Stimulated activated CD8-positive, alpha-beta memory T cell treated with anti-CD3 and anti-CD28 coated beads, Interleukin-4, amount 100 ng/mL, for 1 hour (primary cell): ENCODE data around the gene EPN2.
A peak's percentile ranks its signal among the peaks of the same experiment; 100 is the strongest.
"Not testable (repeated sequence)": the region's sequence is repeated elsewhere in the genome, so short reads cannot be mapped to it uniquely, and the experiment has no call there.

Source experiments
- DNase-seq, 2 donors: peaks; one replicate each; pipeline ENCODE4 v3.0.0-alpha.2; 2020; ENCODE audit warnings: low read depth in 2 of 2, low spot score in 1 of 2

The EPN2 gene

DNA sequence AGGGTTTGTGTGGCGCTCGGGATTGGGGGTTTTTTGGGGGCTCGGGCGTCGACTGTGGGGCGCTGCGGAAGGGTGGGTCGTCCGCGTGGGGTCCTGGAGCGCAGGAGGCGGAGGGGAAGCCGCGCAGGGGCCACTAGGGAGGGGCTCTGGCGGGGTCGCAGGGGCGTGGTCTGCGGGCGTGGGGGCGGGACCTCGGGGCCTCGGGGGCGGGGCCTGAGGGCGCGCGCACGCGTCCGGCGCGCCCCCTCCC, at the start of gene EPN2:
Gene EPN2 (plus strand): TSS at position 228 of the 250 bp plus-strand sequence. CDS start 45,754 bp downstream, outside the sequence.
- peak in 1 of 2 donors; percentile 37 for DNase-seq

DNA sequence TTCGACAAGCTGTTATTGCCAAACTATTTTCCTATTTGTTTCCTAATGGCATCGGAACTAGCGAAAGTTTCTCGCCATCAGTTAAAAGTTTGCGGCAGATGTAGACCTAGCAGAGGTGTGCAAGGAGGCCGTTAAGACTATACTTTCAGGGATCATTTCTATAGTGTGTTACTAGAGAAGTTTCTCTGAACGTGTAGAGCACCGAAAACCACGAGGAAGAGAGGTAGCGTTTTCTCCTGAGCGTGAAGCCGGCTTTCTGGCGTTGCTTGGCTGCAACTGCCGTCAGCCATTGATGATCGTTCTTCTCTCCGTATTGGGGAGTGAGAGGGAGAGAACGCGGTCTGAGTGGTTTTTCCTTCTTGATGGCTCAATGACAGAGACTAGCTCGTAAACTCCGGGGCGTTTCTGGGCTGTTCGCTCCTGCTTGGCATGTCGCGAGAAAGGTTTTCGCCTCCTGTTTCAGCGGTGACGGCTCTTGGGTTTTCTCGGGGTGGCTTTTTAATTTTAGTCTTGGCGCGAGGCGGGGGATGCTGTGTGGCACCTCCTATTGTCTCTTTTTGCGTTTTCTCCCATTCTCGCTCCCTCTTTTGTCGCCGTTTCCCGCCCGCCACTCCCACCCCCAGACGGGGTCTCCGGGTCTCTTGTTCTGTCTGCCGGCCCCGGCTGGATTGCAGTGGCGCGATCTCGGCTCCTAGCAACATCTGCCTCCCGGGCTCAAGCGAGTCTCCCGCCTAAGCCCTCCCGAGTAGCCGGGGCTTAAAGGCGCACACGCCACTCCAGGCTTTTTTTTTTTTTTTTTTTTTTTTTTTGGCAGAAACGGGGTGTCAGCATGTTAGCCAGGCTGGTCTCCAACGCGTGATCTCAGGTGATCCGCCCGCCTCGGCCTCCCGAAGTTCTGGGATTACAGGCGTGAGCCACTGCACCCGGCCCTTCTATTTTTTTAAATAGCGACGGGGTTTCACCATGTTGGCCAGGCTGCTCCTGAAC, 49.0 kb upstream of the EPN2 start:
- not testable (repeated sequence) for DNase-seq

DNA sequence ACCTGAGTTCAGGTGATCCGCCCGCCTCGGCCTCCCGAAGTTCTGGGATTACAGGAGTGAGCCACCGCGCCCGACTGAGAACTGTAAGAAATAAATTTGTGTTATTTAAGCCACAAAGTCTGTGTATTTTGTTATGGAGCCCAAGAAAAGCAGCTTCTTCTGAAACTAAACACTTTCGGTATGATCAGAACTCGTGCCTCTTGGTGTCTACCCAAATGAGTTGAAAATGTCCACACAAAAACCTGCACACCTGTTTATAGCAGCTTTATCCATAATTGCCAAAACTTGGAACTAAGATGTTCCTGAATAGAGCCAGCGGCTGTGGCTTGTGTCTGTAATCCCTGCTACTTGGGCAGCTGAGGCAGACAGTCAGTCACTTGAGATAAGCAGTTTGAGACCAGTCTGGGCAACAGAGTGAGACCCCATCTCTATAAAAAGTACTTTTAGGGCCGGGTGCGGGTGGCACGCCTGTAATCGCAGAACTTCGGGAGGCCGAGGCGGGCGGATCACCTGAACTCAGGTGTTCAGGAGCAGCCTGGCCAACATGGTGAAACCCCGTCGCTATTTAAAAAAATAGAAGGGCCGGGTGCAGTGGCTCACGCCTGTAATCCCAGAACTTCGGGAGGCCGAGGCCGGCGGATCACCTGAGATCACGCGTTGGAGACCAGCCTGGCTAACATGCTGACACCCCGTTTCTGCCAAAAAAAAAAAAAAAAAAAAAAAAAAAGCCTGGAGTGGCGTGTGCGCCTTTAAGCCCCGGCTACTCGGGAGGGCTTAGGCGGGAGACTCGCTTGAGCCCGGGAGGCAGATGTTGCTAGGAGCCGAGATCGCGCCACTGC, 48.1 kb upstream of the EPN2 start:
- not testable (repeated sequence) for DNase-seq

DNA sequence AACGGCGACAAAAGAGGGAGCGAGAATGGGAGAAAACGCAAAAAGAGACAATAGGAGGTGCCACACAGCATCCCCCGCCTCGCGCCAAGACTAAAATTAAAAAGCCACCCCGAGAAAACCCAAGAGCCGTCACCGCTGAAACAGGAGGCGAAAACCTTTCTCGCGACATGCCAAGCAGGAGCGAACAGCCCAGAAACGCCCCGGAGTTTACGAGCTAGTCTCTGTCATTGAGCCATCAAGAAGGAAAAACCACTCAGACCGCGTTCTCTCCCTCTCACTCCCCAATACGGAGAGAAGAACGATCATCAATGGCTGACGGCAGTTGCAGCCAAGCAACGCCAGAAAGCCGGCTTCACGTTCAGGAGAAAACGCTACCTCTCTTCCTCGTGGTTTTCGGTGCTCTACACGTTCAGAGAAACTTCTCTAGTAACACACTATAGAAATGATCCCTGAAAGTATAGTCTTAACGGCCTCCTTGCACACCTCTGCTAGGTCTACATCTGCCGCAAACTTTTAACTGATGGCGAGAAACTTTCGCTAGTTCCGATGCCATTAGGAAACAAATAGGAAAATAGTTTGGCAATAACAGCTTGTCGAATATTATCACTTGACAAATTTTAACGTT, 47.3 kb upstream of the EPN2 start:
- DNase-seq, result not testable (repeated sequence)

DNA sequence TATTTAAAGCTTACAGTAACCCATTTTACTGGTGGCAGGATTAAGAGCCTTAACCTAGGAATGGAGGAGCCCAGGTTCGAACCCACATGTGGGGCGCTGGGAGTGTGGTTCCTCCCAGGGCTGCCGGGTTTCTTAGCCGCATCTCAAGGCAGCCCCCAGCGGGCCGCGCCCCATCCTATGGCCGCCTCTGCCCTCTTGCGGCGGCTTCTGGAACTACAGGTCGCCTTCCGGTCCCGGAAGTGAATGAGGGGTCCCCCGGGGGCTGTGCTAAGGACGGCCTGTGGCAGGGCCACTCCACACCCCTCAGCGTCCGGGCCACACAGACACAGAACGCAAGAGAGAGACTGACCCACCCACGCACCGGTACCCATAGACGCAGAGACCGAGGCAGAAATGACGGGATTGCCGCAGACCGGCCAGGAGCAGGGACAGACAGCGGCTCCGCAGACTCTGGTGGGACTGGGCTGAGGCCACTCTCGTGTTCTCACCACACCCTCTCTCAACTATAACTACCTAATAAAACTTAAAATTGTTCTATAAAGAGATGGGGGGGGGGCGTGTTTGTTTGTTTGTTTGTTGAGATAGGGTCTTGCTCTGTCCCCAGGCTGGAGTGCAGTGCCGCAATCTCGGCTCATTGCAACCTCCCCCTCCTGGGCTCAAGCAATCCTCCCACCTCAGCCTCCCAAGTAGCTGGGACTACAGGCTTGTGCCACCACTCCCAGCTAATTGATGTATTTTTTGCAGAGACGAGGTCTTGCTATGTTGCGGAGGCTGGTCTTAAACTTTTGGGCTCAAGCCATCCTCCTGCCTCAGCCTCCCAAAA, 40.6 kb upstream of the EPN2 start:
- not testable (repeated sequence) for DNase-seq

DNA sequence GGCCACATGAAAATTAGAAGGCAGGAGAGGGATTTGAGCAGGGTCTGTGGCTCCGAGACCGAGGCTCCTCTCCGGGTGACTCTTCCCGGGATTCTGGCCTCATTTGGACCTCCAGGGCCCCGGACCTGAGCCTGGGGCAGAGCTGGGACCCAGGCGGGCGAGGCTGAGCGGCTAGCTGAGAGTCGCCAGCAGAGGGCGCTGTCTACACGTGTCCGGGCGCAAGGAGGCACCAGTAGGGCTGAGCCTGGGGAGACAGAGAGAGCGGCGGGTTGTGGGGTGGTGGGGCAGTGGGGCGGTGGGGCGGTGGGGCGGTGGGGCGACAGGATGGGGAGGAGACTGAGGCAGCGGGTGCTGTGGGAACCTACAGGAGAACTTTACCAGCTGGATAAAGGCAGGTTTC, 34.7 kb upstream of the EPN2 start:
- DNase-seq, result not testable (repeated sequence)

DNA sequence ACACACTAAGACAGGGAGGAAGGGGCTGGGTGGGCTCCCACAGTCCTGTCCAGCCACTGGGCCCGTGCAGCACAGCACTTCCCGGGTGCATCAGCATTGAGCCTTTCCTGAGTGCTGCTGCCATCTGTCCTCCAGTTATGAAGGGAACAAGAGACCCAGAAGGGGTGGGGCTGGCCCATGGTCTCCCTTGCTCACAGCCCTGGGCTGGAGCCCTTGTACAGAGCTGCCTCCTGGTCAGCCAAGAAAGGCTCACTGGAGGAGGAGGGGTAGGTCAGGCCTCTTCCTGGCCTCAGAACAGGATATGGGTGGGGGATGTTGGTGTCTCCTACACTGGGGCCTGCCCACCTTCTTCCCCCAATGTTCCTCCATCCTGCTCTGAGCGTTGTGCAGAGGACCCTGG, 33.7 kb upstream of the EPN2 start:
- DNase-seq, result not testable (repeated sequence)

DNA sequence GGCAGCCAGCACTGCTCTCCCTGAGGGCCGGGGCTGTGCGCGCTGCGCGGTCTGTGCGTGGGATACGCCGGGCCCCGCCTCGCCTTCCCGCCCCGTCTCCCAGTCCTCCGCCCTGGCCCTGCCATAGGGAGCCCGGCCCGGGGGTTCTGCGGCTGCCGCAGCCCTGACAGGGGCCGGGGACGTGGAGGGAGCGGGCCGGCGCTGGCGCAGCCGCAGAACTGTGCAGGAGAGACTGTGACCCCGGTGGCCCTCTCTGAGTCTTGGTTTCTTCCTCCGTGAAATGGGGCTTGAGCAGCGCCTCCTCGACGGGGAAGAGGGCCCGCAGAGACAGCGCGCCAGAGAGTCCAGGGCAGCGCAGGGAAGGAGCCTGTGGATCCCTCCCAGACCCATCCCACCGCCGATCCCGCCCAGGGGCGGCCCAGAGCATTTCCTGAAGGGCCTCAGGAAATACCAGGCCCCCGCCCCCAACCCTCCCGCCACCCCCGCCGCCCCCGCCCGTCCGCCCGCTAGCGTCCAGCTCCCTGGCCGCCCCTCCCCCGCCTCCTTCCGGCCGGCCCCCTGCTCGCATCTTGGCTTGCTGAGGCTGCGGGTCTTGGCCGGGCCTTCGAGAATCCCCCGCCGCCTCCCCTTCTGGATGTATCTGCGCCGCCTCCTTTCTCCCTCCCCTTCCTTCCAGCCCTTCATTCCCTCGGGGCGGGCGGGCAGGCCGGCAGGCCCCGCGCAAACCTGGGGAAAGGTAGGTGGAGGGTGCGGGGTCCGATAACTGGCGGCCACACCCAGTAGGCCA, 21.9 kb upstream of the EPN2 start:
- not testable (repeated sequence) for DNase-seq

DNA sequence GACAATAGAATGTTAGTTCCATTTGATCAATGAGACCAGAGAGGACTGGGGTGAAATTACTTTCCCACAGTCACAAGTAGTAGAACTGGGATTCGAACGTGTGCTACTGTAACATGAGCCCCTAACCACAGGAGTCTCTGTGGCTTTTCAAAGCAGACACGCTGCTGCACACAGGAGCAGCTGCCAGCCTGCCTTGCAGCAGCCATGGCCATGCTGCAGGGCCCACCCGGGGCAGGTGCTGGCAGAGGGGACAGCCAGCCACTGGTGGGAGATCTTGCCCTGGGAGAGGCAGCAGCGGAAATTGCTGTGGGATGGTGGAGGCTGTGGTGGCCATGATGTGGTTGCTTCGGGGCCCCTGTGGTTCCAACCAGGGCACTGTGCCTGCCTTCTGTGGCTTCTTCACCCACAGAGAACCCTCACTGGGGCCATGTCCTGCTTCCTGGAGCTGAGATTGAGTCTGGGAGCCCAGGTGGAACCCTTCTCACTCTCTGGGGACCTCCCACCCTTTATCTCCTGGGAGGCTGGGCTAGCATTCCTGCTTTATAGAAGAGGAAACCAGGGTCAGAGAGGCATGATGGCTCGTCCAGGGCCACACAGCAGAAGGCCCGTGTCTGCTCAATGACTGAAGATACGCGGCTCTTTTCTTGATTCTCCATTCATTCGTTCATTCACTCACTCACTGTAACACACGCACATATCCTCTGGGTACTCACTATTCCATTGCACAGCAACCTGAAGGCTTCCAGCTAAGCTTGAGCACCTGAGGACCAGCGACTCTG, 20.8 kb upstream of the EPN2 start:
- DNase-seq, result not testable (repeated sequence)

DNA sequence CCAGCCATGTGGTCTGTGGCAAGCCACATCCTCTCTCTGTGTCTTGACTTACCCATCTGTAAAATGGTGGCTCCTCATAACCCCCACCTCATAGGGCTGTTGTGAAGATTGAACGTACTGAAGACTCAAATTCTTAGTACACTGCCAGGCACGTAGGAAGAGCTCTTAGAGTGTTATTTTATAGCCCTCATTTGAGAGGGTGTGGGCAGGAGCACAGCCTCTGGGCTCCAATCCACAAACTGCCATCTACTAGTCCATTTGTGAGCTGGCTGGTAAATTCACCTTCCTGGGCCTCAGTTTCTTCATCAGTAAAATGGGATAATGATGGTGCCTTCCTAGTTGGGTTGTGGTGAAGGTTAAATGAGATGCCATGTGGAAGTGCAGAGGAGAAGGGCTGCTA, 18.3 kb upstream of the EPN2 start:
- not testable (repeated sequence) for DNase-seq

DNA sequence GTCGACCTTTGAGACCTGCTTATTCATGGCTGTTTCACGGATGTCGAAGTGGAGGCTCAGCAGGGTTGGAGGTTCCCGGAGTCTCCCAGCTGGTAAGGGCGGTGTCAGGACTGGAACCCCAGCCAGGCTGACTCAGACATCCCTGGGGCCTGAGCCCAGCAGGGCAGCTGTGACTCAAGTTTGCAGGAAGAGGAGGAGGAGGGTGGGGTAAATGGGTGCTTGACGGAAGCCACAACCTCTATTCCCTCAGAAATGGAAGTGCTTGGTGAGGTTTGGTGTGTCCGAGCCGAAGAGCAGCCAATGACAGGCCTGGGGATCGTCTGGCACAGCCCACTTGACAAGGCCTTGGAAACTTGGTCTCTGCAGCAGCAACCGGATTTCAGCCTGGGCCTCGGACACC, 17.8 kb upstream of the EPN2 start:
- DNase-seq, result not testable (repeated sequence)

DNA sequence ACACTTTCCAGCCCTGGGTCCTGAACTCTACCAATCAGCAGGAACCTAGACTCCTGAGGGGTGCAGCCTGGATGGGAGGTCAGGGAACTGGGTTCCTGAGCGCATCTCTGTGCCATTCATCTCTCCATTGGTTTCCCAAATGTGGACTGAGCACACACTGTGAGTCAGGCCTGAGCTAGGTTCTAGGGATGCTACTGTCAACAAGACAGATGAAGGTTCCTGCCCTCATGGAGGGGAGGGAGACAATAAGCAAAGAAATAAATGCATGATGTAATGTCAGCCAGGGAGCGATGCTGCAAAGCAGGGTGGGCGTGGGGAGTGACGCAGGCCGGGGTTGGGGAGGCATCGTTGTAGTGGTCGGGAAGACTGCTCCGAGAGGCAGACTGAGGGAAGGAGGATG, 17.0 kb upstream of the EPN2 start:
- not testable (repeated sequence) for DNase-seq

DNA sequence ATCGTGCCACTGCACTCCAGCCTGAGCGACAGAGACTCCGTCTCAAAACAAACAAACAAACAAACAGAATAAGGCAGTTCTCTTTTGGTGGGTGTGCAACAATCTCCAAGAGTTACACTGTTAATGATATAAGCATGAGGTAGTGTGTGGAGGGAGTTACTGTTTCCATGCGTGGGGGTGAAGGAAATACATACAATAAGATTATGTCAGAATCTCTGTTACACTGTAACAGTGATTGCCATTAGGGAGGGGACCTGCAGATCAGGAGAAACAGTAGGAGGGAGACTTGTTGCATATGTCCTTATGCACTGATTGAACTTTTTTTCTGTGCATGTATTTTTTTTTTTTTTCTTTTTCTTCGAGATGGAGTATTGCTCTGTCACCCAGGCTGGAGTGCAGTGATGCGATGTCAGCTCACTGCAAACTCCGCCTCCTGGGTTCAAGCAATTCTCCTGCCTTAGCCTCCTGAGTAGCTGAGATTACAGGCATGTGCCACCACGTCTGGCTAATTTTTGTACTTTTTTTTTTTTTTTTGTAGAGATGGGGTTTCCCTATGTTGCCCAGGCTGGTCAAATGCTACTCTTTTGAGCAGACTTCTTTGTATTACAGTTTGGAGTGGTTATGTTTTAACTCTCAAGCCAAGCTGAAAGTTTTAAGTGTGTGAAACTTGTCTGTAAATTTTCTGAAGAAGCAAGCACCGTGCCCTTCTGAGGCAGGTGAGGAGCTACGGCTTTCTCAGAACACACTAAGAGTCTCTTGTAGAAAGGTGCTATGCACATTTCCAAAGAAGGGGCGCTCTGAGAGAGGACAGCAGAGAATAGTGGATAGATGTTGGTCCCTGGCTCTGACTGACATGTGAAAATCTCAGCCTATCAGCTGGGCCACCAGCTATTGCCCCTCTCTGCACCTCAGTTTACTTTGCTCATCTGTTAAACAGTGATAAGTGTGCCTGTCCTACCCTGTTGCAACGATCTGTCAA, 10.3 kb upstream of the EPN2 start:
- DNase-seq, result not testable (repeated sequence)

DNA sequence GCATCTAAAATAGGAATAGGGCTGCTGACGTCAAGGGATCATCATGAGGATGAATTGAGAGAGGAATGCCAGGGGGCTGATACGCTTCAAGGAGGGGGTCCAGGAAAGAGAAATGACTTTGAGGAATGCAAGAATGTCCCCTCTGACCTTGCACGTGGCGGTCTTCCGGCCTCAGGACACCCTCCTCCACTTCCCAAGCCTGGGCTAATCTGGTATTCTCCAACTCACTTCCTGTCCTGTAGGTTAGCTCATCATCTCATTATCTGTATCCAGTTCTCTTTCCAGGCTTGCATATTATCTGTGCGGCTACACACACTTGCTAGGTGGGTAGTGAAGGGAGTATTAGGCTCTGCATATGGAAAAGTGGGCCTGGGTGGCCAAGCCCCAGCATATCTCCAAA, 2.5 kb upstream of the EPN2 start:
- not testable (repeated sequence) for DNase-seq

DNA sequence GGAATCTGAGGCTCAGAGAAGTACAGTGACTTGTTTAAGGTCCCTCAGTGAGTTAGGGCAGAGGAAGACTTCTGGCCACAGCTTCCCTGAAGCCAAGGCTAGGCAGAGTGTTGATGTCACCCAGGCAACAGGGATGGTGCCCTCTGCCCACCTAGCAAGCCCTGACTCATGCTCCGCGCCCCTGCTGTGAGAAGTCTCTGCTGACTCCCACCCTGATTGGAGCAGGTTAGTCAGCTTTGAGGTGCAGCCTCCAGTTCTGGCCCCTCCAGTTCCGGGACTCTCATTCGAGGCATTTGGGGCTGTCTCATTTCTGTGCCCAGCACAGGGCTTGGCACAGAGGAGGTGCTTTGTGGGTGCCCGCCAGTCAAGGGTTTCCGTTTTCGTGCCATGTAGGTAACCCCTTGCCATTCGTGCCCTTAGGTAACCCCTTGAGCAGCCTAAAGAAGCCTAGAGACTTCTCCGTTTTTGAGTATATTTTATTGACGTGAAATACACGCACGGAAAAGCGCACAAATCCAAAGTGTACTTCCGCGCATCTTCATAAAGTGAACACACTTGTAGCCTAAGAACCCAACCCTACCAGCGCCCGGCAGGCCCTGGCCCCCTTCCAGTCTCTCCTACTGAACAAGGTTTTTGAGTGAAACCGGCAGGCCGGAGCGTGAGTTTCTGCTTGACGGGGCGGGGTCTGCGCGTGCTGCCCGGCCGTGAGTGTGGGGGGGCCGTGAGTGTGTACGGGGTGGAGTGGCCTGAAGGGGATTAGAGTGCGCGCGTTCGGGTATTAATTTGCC, 621 bp upstream of the EPN2 start:
- DNase-seq, result not testable (repeated sequence)

DNA sequence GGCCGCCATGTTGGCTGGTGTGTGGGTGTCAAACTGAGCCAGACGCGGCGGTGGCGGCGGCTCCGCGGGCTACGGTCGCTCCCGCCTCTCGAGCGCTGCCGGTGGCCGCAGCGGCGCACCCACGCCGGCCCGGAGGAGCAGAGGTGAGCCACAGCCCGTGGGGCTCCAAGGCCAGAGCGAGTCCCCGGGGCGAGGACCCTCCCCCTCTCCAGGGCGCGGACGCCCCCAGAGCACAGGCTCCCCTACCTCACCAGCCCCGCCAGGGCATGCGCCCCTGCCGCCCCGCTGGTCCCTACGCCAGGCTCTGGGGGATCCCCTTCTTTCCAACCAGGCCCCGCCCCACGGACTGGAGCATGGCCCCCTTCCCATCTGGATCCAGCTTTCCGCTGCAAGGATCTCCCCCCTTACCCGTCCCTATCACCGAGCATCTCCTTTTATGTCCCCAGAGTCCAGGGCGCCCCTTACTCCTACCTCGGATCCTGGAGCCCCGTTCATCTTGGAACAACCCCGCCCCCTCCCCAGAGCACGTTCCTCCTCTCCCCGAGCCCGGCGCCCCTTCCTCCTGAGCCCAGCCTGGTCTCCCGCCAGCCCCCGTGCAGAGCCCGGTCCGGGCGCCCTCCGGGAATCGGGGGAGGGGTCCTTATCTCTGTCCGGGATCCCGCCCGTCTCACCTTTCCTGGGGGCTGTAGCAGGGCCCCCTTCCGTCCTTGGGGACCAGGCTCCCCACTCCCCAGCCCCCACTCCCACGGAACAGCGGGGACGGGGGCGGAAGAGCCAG, 412 bp downstream of the EPN2 start:
- DNase-seq, result no peak

DNA sequence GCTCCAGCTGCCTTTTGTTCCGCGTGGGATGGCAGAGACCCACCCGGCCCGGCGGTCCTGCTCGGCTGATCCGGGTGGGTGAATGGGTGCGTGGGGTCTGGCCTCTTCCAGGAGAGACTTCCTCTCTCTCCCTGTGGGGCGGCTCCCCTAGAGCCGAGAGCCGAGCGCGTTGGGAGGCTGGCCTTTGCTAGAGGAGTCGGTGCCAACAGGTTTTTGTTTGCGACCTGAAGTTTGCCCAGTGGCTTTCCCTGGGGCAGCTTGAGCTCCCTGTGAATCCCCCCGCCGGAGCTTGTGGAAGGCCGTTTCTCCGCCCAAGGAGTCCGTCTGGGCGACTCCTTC, 970 bp downstream of the EPN2 start:
- no peak for DNase-seq
